AG09319 (cell line): Measurements from ENCODE around the gene REN.

Experiments used
- DNase-seq: peaks from one replicate; pipeline ENCODE4 v3.0.0-alpha.2; 2010; ENCODE audit warnings: low read depth; ENCODE audit errors: extremely low read depth
- TF ChIP-seq, protein P1 (sequence below): IDR thresholded peaks from 2 replicates; pipeline ENCODE4 v1.5.1; 2011; ENCODE audit warnings: low read depth, mild to moderate bottlenecking, inconsistent platforms, low read length, moderate library complexity

Gene REN

DNA sequence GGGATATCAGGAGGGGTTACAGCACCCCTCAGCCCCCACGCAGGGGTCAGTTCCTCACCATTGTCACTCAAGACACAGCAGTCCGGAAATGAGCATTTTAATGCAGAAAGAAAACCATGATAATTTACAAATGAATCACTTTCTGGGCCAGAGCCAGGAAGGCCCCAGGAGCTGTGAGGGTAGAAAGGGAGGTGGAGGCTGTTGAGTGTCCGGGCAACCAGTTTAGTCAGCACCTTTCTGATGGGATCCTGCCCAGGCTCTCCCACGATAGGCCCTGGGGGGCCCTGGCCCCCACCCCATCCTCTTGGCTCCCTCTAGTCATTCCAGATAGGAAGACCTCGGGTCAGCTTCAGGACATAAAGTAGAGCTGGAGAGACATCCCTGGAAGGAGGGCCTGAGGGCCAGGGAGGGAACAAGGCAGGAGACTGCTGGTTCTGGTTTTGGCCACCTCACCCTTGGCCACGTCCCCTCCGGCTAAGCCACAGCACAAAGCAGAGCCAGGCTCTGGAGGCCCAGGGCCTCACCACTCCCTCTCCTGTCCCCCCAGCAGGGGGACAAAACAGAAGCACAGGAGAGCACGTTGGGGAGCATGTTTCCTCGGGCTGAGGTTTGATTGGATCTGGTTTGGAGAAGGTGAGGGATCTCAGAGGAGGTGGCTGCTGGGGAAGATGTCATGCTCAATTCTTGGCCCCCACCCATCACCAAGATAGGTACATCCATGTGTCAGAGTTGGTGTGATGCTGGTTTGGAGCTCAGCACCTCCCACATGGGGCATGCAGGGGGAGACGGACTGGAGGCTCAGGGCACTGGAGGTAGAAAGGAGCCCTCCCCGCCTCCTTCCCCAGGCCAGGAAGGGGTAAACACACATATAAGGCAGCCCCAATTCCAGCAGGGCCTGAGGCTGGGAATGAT lies 34.9 kb downstream of the REN start:
- TF ChIP-seq, protein P1, sequence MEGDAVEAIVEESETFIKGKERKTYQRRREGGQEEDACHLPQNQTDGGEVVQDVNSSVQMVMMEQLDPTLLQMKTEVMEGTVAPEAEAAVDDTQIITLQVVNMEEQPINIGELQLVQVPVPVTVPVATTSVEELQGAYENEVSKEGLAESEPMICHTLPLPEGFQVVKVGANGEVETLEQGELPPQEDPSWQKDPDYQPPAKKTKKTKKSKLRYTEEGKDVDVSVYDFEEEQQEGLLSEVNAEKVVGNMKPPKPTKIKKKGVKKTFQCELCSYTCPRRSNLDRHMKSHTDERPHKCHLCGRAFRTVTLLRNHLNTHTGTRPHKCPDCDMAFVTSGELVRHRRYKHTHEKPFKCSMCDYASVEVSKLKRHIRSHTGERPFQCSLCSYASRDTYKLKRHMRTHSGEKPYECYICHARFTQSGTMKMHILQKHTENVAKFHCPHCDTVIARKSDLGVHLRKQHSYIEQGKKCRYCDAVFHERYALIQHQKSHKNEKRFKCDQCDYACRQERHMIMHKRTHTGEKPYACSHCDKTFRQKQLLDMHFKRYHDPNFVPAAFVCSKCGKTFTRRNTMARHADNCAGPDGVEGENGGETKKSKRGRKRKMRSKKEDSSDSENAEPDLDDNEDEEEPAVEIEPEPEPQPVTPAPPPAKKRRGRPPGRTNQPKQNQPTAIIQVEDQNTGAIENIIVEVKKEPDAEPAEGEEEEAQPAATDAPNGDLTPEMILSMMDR: peak; percentile 17; the same call in 1 of the 2 replicates
- peak; percentile 47 for DNase-seq

DNA sequence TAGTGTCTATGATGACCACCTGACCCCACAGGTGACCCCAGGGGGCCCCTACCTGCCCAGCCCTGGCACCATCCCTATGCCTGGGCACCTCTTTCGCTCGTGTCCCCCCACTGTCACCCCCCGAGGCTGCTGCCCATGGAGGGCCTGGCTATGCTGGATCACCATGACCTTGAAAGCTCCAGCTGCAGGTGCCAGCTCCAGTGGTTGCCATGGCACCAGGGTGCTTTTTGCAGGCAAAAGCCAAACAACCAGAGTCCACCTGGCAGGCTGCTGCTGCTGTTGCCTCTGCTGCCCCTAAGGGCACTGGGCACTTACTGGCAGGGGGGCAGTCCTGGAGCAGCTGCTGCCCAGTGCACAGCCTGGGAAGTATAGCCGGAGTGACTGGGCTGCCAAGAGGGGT lies 36.0 kb downstream of the REN start:
- TF ChIP-seq, protein P1: no peak

DNA sequence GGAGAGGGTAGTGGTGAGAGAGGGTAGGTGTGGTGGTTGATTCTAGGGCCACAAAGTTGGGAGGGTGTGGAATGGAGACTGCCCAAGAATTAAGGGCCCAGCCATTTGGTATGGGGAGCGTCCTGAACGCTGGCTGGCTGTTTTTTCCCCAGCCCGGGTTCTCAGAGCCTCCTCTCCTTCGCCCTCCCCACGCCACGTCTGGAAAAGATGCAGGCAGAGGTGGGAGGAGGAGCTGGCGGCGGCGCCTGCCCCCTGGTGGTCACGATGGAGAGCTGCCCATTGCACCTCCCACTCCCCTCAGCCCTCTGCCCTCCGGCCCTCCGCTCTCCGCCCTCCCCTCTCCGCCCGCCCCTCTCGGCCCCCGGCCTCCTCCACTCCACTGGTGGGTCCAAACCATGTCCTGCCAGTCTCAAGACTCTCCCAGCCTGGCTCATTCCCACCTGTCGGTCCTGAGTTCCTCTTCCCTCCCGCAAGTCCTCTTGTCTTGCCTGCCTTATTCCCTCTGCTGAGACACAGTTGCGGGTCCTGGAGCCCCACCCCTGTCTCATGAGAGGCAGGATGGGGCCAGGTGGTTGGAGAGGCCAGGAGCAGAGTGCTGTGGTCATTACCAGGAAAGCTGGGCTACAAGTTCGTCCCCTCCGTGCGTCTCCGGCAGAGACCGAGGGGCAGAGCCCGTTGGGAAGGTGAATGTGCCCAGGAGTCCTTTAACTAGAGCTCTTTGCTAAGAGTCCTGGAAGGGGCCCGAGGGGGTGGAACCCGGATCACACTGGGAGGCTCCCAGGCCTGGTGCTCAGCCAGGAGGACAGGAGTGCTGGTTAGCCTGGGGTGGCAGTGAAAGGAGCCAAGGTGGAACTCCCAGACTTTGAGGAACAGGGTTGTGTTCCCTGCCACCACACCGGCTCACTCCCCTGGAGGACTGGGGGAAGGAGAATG lies 36.9 kb downstream of the REN start:
- no peak for DNase-seq
- TF ChIP-seq, protein P1: peak; percentile 83

More for the DNA sequence above, 36.0 kb downstream of the REN start:
- DNase-seq: no peak

DNA sequence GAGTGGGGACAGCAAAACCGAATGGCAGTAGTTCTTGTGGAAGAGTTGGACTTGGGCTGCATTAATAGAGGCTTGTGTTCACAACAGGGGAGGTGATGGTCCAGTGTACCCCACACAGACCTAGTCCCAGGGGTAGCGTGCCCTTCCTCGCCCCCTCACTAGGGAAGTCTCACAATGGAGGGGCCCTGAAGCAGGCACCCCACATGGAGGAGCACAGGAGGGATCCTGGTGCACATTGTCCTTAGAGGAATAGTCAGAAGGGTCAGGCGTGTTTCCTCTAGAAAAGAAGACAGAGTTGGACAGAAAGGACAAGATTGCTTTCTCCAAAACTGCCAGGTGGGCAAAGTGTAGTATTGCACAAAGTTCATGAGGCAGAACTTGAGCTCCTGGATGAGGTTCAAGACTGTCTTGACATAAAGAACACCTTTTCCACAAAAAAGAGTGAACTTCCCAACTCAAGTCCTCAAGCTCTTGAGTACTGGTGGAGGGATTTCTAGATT lies 37.6 kb downstream of the REN start:
- no peak for DNase-seq
- TF ChIP-seq, protein P1: no peak

DNA sequence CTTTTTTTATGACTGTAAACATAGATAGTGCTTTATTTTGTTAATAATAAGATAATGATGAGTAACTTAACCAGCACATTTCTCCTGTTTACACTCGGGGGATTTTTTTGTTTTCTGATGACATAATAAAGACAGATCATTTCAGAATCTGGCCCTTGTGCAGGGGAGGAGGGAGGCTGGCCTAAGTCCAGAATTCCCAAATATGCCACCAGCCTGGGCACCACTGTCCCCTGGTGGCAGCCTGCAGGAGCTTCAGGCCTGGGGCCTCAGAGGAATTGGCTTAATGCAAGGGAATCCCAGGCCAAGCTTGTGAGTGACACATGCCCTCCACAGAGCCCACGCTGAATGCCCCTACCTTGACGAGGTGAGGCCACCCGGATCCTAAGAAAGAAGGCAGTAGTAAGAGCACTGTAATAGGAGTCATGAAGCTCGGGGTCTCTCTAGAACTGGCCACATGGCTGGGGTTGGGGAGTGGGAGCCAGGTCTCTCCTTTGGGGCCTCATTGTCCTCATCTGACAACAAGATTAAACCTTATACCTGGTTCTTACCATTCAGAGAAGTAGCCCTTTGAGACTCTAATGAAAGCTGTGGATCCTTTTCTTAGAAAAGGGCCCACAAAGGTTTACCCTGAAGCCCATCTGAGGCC lies 38.4 kb downstream of the REN start:
- TF ChIP-seq, protein P1: peak; percentile 99
- DNase-seq: peak; percentile 76

GRCh38 chr1:204126956-204127355 lies 39.2 kb downstream of the REN start:
- DNase-seq: no peak
- TF ChIP-seq, protein P1: no peak
